Neural cell (in vitro differentiated cells): ENCODE results near the gene CCDC174. TPM values are rescaled to one million over a fixed set of nuclear protein-coding genes. Genes with fewer than 3 reads are reported as not detected.

Source experiments
- H2AFZ ChIP-seq: fragments of 200-600, 300-800 bp; sonication (generic), shearing (Covaris generic); 2 replicates; pipeline ENCODE4 v1.6.0; 2014; ENCODE audit warnings: low read depth, mild to moderate bottlenecking, antibody characterized with exemption, low read length, moderate library complexity
- H3F3A ChIP-seq: fragments of 200-600 bp; shearing (Covaris generic); 2 replicates; pipeline ENCODE4 v1.6.1; 2016; ENCODE audit warnings: mild to moderate bottlenecking, moderate library complexity, mixed read lengths, antibody characterized with exemption, low read length; ENCODE audit not compliant: insufficient read depth, poor library complexity, severe bottlenecking
- H3K27ac ChIP-seq: fragments of 200-600, 300-800 bp; sonication (generic), shearing (Covaris generic); 2 replicates; pipeline ENCODE4 v1.5.1; 2014; ENCODE audit warnings: mild to moderate bottlenecking, low read length, moderate library complexity
- H3K27me3 ChIP-seq: fragments of 300-800, 200-600 bp; sonication (generic), shearing (Covaris generic); 2 replicates; pipeline ENCODE4 v1.6.0; 2014; ENCODE audit warnings: mild to moderate bottlenecking, low read depth, low read length, moderate library complexity; ENCODE audit not compliant: insufficient read depth
- H3K36me3 ChIP-seq: fragments of 300-800, 200-600 bp; sonication (generic), shearing (Covaris generic); 2 replicates; pipeline ENCODE4 v1.5.1; 2014; ENCODE audit warnings: mild to moderate bottlenecking, antibody characterized with exemption, low read length, moderate library complexity; ENCODE audit not compliant: insufficient read depth
- H3K4me2 ChIP-seq: fragments of 300-800, 200-600 bp; sonication (generic), shearing (Covaris generic); 2 replicates; pipeline ENCODE4 v1.6.0; 2014; ENCODE audit warnings: mild to moderate bottlenecking, low read length
- H3K4me3 ChIP-seq: fragments of 300-800, 200-600 bp; sonication (generic), shearing (Covaris generic); 2 replicates; pipeline ENCODE4 v1.5.1; 2014; ENCODE audit warnings: mild to moderate bottlenecking, low read length, moderate library complexity
- H3K79me2 ChIP-seq: fragments of 200-600 bp; shearing (Covaris generic); replicated peaks from 2 replicates; pipeline ENCODE4 v1.6.0; 2014; ENCODE audit warnings: mild to moderate bottlenecking, low read length, moderate library complexity; ENCODE audit not compliant: insufficient read depth
- H3K9ac ChIP-seq: fragments of 300-800, 200-600 bp; sonication (generic), shearing (Covaris generic); 2 replicates; pipeline ENCODE4 v1.6.1; 2016; ENCODE audit warnings: mild to moderate bottlenecking, low read length, mixed read lengths
- H3K9me2 ChIP-seq: fragments of 200-600 bp; shearing (Covaris generic); 2 replicates; pipeline ENCODE4 v1.6.1; 2016; ENCODE audit warnings: mild to moderate bottlenecking, low read length, mixed read lengths; ENCODE audit not compliant: insufficient read depth
- H3K9me3 ChIP-seq: fragments of 200-600, 300-800 bp; sonication (generic), shearing (Covaris generic); 2 replicates; pipeline ENCODE4 v1.6.1; 2016; ENCODE audit warnings: mild to moderate bottlenecking, mixed run types, low read length, moderate library complexity, mixed read lengths
- H4K20me1 ChIP-seq: fragments of 200-600 bp; shearing (Covaris generic); 2 replicates; pipeline ENCODE4 v1.6.1; 2016; ENCODE audit warnings: mild to moderate bottlenecking, mixed run types; ENCODE audit not compliant: insufficient read depth
- EP300 ChIP-seq: fragments of 450-650 bp; conservative IDR thresholded peaks from 2 replicates; pipeline ENCODE4 v1.6.1; 2014; ENCODE audit warnings: antibody characterized with exemption, mild to moderate bottlenecking, moderate library complexity; ENCODE audit not compliant: poor library complexity, severe bottlenecking
- EZH2 ChIP-seq: fragments of 200-600, 300-800 bp; shearing (Covaris generic), sonication (generic); IDR thresholded peaks from 2 replicates; pipeline ENCODE4 v1.6.1; 2014; ENCODE audit warnings: antibody characterized with exemption, low read length, borderline replicate concordance, mild to moderate bottlenecking; ENCODE audit not compliant: insufficient read depth, poor library complexity, severe bottlenecking
- MXI1 ChIP-seq: fragments of 450-650 bp; conservative IDR thresholded peaks from 2 replicates; pipeline ENCODE4 v1.6.1; 2014; ENCODE audit warnings: antibody characterized with exemption, mild to moderate bottlenecking; ENCODE audit not compliant: poor library complexity, severe bottlenecking
- POLR2AphosphoS5 ChIP-seq: IDR thresholded peaks from 2 replicates; pipeline ENCODE4 v1.6.1; 2012
- RAD21 ChIP-seq: fragments of 450-650 bp; conservative IDR thresholded peaks from 2 replicates; pipeline ENCODE4 v1.6.1; 2014; ENCODE audit warnings: antibody characterized with exemption, mild to moderate bottlenecking, moderate library complexity
- SMC3 ChIP-seq: fragments of 450-650 bp; conservative IDR thresholded peaks from 2 replicates; pipeline ENCODE4 v1.6.1; 2014; ENCODE audit warnings: antibody characterized with exemption, mild to moderate bottlenecking, moderate library complexity; ENCODE audit not compliant: poor library complexity
- TAF1 ChIP-seq: IDR thresholded peaks from 2 replicates; pipeline ENCODE4 v1.6.1; 2012; ENCODE audit warnings: low read depth
- polyA plus RNA-seq: library from polyadenylated mRNA; depleted of rRNA; stranded (reverse); fragments of >200 nt; gene quantifications from 2 replicates; pipeline ENCODE4 v1.2.3, GENCODE V29; 2014
- TF ChIP-seq, protein P1 (sequence below): IDR thresholded peaks from 2 replicates; pipeline ENCODE4 v1.6.1; 2012; ENCODE audit warnings: borderline replicate concordance
- TF ChIP-seq, protein P2 (sequence below): fragments of 450-650 bp; IDR thresholded peaks from 2 replicates; pipeline ENCODE4 v1.5.1; 2014; ENCODE audit warnings: antibody characterized with exemption, mild to moderate bottlenecking, moderate library complexity; ENCODE audit not compliant: poor library complexity, severe bottlenecking

Gene CCDC174
- polyA plus RNA-seq, 1 donor from 2014 or later = 18.0 TPM

DNA sequence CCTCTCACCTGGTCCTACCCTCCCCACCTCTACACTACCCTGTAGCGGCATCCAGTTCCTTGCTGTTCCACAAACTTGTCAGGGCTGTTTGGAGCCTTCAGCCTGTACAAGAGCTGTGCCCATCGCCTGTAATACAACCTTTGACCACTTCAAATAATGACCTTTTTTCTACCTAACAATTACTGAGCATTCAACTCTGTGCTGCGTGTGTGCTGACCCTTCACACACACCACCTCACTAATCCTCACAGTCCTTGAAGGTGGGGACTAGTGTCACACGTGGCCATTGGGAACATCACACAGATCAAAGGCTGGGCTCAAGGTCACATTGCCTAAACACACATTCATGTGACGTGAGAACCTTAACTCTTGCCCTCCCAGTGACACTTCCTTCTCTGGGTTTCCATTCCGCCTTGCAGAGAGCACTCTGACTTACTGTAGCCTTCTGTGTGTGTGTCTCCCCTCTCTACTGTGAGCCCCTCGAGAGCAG, 26.5 kb downstream of the CCDC174 start:
- Histone ChIP-seq H3F3A (no peaks in the 10 kb centered on the region), H2AFZ (no peak overlapping the region), H3K27ac (no peak overlapping the region), H3K4me3 (no peak overlapping the region), H3K79me2 (no peaks in the 10 kb centered on the region), H3K9me2 (no peaks in the 10 kb centered on the region), H3K36me3 (no peaks in the 10 kb centered on the region), H4K20me1 (no peaks in the 10 kb centered on the region), H3K9ac (no peak overlapping the region), H3K27me3 (no peaks in the 10 kb centered on the region), H3K4me2 (no peak overlapping the region), H3K9me3 (no peaks in the 10 kb centered on the region)
- no peak for TF ChIP-seq TAF1
- TF ChIP-seq EP300 = no peak
- no peak for TF ChIP-seq RAD21
- TF ChIP-seq MXI1 = no peak

DNA sequence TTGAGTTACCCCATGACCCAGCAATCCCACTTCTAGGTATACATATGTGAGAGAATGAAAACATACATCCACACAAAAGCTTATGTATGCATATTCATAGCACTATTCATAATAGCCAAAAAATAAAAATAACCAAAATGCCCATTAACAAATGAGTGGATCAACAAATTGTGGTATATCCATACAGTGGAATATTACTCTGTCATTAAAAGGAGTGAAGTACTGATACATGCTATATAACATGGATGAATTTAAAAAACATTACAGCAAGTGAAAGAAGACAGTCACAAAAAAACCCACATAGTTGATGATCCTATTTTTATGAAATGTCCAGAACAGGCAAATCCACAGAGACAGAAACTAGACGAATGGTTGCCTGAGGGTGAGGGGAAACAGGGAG, 28.6 kb downstream of the CCDC174 start:
- no peak overlapping the region for H3K4me2 ChIP-seq
- H3K9ac ChIP-seq = no peak overlapping the region
- no peak for TF ChIP-seq RAD21
- no peak for TF ChIP-seq MXI1
- TF ChIP-seq, protein P1, sequence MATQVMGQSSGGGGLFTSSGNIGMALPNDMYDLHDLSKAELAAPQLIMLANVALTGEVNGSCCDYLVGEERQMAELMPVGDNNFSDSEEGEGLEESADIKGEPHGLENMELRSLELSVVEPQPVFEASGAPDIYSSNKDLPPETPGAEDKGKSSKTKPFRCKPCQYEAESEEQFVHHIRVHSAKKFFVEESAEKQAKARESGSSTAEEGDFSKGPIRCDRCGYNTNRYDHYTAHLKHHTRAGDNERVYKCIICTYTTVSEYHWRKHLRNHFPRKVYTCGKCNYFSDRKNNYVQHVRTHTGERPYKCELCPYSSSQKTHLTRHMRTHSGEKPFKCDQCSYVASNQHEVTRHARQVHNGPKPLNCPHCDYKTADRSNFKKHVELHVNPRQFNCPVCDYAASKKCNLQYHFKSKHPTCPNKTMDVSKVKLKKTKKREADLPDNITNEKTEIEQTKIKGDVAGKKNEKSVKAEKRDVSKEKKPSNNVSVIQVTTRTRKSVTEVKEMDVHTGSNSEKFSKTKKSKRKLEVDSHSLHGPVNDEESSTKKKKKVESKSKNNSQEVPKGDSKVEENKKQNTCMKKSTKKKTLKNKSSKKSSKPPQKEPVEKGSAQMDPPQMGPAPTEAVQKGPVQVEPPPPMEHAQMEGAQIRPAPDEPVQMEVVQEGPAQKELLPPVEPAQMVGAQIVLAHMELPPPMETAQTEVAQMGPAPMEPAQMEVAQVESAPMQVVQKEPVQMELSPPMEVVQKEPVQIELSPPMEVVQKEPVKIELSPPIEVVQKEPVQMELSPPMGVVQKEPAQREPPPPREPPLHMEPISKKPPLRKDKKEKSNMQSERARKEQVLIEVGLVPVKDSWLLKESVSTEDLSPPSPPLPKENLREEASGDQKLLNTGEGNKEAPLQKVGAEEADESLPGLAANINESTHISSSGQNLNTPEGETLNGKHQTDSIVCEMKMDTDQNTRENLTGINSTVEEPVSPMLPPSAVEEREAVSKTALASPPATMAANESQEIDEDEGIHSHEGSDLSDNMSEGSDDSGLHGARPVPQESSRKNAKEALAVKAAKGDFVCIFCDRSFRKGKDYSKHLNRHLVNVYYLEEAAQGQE = no peak
- TF ChIP-seq, protein P2, sequence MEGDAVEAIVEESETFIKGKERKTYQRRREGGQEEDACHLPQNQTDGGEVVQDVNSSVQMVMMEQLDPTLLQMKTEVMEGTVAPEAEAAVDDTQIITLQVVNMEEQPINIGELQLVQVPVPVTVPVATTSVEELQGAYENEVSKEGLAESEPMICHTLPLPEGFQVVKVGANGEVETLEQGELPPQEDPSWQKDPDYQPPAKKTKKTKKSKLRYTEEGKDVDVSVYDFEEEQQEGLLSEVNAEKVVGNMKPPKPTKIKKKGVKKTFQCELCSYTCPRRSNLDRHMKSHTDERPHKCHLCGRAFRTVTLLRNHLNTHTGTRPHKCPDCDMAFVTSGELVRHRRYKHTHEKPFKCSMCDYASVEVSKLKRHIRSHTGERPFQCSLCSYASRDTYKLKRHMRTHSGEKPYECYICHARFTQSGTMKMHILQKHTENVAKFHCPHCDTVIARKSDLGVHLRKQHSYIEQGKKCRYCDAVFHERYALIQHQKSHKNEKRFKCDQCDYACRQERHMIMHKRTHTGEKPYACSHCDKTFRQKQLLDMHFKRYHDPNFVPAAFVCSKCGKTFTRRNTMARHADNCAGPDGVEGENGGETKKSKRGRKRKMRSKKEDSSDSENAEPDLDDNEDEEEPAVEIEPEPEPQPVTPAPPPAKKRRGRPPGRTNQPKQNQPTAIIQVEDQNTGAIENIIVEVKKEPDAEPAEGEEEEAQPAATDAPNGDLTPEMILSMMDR = no peak
- TF ChIP-seq POLR2AphosphoS5 = no peak
- TF ChIP-seq EP300 = no peak
- TF ChIP-seq SMC3 = no peak
- TF ChIP-seq EZH2 = no peak
- TF ChIP-seq TAF1 = no peak
- H3K27ac ChIP-seq = no peak overlapping the region
- H3K27me3 ChIP-seq = no peaks in the 10 kb centered on the region
- no peaks in the 10 kb centered on the region for H3K79me2 ChIP-seq
- no peak overlapping the region for H3K4me3 ChIP-seq
- H3F3A ChIP-seq = no peaks in the 10 kb centered on the region
- H4K20me1 ChIP-seq = no peaks in the 10 kb centered on the region
- no peaks in the 10 kb centered on the region for H3K9me3 ChIP-seq
- H3K9me2 ChIP-seq = no peaks in the 10 kb centered on the region
- H2AFZ ChIP-seq = no peak overlapping the region
- H3K36me3 ChIP-seq = no peaks in the 10 kb centered on the region

DNA sequence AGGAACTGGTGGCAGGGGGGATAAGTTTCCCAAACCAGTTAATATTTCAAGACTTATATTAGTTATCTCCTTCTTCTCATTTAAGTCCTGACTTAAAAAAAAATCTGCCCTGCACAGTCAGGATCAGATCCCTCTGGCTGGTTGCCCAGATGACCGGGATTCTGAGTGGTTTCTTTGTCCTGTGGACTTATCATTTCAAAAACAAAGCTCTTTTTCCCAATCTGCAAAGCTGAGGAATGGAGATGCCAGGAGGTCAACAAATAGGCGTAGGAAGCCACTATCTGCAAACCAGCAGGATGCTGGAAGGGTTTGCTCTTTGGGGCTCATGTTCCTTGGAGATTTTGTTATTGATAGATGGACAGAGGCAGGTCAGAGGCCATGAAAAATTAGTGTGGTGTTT, 29.2 kb downstream of the CCDC174 start:
- no peaks in the 10 kb centered on the region for H3F3A ChIP-seq
- H3K4me3 ChIP-seq = no peak overlapping the region
- TF ChIP-seq EZH2 (no peak), MXI1 (no peak), TAF1 (no peak), SMC3 (no peak), RAD21 (no peak), POLR2AphosphoS5 (no peak), EP300 (no peak)
- TF ChIP-seq, protein P2 = no peak
- TF ChIP-seq, protein P1 = no peak
- H3K27me3 ChIP-seq = no peaks in the 10 kb centered on the region
- no peak overlapping the region for H3K4me2 ChIP-seq
- no peak overlapping the region for H2AFZ ChIP-seq
- H4K20me1 ChIP-seq = no peaks in the 10 kb centered on the region
- no peaks in the 10 kb centered on the region for H3K36me3 ChIP-seq
- H3K9me3 ChIP-seq = no peaks in the 10 kb centered on the region
- no peak overlapping the region for H3K27ac ChIP-seq
- H3K9ac ChIP-seq = no peak overlapping the region
- no peaks in the 10 kb centered on the region for H3K79me2 ChIP-seq
- no peaks in the 10 kb centered on the region for H3K9me2 ChIP-seq
